Measurements from ENCODE around the gene FBXO44. TPM values are rescaled to one million over a fixed set of nuclear protein-coding genes. Genes with fewer than 3 reads are reported as not detected.

The FBXO44 gene
- total RNA-seq, 2 experiments from 2014 or later = 18.1 to 20.4 TPM

DNA sequence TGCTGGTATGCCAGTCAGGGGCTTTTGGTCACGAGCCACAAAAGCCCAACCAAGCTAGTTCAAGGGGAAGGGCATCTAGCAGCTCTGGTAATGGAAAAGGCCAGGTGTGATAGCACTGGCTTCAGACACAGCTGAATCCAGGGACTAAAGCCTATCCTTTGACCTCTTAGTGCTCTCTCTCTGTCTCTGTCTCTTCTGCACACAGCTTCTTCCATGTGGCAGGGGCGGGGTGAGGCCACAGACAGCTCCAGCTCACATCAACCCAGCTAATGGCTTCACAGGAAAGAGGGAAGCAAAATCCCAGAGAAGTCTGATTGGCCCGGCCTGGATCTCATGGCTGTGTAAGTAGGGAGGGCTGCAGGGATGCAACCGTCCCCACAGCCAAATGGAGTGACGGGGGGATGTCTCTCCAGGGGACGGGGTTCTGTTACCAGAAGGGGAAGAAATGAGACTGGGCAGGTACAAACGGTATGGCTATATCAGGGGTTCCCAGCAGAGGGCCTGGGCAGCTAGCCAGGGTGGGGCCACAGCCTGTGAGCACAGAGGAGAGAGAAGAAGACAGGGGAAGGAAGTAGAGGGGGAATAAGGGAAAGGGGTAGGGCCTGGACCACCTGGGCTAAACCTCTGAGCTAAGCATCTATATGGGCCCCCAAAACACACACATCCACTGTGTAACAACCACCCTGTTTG, 42.9 kb upstream of the FBXO44 start:
- intact Hi-C loops (cut with micrococcal nuclease) = no loop called here
- DNase-seq (no peak), ATAC-seq (no peak)
- H3K36me3 Mint-ChIP-seq (ENCODE audit: low read depth) = no peaks in the 10 kb centered on the region
- H3K27ac Mint-ChIP-seq = no peak overlapping the region
- TF ChIP-seq, protein P1, sequence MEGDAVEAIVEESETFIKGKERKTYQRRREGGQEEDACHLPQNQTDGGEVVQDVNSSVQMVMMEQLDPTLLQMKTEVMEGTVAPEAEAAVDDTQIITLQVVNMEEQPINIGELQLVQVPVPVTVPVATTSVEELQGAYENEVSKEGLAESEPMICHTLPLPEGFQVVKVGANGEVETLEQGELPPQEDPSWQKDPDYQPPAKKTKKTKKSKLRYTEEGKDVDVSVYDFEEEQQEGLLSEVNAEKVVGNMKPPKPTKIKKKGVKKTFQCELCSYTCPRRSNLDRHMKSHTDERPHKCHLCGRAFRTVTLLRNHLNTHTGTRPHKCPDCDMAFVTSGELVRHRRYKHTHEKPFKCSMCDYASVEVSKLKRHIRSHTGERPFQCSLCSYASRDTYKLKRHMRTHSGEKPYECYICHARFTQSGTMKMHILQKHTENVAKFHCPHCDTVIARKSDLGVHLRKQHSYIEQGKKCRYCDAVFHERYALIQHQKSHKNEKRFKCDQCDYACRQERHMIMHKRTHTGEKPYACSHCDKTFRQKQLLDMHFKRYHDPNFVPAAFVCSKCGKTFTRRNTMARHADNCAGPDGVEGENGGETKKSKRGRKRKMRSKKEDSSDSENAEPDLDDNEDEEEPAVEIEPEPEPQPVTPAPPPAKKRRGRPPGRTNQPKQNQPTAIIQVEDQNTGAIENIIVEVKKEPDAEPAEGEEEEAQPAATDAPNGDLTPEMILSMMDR (IDR thresholded peaks at IDR 0.05) = no peak
- H3K27me3 Mint-ChIP-seq = no peaks in the 10 kb centered on the region
- CTCF ChIA-PET = interaction anchor here (1.5 kb wide), 1 partner anchor 40 kb away, joined by 5 read pairs; no protein-coding TSS in a partner anchor
- POLR2A ChIA-PET = no interaction called here
- H3K4me3 Mint-ChIP-seq = no peak overlapping the region
- no peaks in the 10 kb centered on the region for H3K9me3 Mint-ChIP-seq
- H3K4me1 Mint-ChIP-seq (ENCODE audit: low read depth) = no peaks in the 10 kb centered on the region

DNA sequence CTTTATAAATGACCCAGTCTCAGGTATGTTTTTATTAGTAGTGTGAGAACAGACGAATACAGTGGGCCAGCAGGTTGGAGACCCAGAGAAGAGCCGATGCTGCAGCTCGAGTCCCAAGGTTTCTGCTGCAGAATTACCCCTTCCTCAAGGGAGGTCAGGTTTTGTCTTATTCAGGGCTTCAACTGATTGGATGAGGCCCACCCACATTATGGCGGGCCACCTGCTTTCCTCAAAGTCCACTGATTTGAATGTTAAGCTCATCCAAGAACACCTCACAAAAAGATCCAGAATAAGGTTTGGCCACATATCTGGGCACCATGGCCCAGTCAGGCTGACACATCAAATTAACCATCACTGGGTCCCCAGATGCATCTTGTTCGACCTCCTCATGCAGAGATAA, 41.3 kb upstream of the FBXO44 start:
- ATAC-seq = no peak
- intact Hi-C loops (cut with micrococcal nuclease) = no loop called here
- Mint-ChIP-seq H3K9me3 (no peaks in the 10 kb centered on the region), H3K4me1 (ENCODE audit: low read depth) (no peaks in the 10 kb centered on the region), H3K27ac (no peak overlapping the region), H3K36me3 (ENCODE audit: low read depth) (no peaks in the 10 kb centered on the region), H3K27me3 (peaks cover 4% of the 10 kb centered on the region), H3K4me3 (no peak overlapping the region)
- TF ChIP-seq, protein P1 (IDR thresholded peaks at IDR 0.05) = no peak
- CTCF ChIA-PET = no interaction called here
- POLR2A ChIA-PET = no interaction called here
- no peak for DNase-seq

DNA sequence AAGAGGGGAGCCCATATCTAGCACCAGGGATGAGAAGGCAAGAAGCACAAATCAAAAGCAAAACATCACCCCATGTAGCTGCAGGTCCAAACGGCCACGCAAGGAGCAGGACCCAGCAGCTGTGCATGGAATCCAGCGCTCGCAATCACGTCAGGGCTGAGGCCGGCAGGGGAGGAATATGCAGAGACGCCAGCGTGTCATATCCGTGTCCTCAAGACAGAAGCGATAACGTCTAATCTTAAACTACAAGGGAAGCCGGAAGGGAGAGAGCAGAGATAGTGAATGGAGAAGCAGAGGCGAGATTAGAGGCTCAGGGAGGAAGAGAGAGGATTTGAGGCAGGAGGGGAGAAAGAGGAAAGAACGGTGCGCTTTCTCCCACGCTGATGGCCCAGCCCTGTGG, 39.6 kb upstream of the FBXO44 start:
- H3K4me3 Mint-ChIP-seq = no peak overlapping the region
- CTCF ChIA-PET = no interaction called here
- no peaks in the 10 kb centered on the region for H3K9me3 Mint-ChIP-seq
- no peak overlapping the region for H3K27ac Mint-ChIP-seq
- no peak for DNase-seq
- H3K4me1 Mint-ChIP-seq (ENCODE audit: low read depth) = no peaks in the 10 kb centered on the region
- H3K36me3 Mint-ChIP-seq (ENCODE audit: low read depth) = no peaks in the 10 kb centered on the region
- POLR2A ChIA-PET = no interaction called here
- intact Hi-C loops (cut with micrococcal nuclease) = no loop called here
- TF ChIP-seq, protein P1 (IDR thresholded peaks at IDR 0.05) = no peak
- H3K27me3 Mint-ChIP-seq = peaks cover 4% of the 10 kb centered on the region
- ATAC-seq = no peak

DNA sequence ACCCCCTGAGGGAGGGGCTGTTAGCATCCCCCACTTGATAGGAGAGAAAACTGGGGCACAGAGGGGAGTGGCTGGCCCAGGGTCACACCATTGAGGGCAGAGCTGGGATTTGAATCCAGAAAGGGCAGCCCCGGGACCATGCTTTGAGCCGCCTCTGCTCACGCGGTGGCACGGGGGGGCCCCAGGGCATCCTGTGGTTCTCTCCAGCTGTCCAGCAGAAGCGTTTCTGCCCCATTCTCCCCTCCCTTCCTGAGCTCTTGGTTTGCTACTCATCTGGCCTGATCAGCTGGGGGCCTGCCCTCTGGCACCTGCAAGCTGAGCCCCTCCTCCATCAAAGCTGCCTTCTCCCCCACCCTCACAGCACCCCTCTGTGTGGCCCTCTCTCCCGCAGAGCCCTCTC, 37.9 kb upstream of the FBXO44 start:
- ATAC-seq (no peak), DNase-seq (no peak)
- intact Hi-C loops (cut with micrococcal nuclease) = no loop called here
- Mint-ChIP-seq H3K4me1 (ENCODE audit: low read depth) (no peaks in the 10 kb centered on the region), H3K27ac (no peak overlapping the region), H3K9me3 (no peaks in the 10 kb centered on the region), H3K36me3 (ENCODE audit: low read depth) (no peaks in the 10 kb centered on the region), H3K4me3 (no peak overlapping the region), H3K27me3 (peaks cover 4% of the 10 kb centered on the region)
- POLR2A ChIA-PET = interaction anchor here (0.6 kb wide), 1 partner anchor 1971 kb away, joined by 3 read pairs; no protein-coding TSS in a partner anchor
- CTCF ChIA-PET = no interaction called here
- TF ChIP-seq, protein P1 (IDR thresholded peaks at IDR 0.05) = no peak

DNA sequence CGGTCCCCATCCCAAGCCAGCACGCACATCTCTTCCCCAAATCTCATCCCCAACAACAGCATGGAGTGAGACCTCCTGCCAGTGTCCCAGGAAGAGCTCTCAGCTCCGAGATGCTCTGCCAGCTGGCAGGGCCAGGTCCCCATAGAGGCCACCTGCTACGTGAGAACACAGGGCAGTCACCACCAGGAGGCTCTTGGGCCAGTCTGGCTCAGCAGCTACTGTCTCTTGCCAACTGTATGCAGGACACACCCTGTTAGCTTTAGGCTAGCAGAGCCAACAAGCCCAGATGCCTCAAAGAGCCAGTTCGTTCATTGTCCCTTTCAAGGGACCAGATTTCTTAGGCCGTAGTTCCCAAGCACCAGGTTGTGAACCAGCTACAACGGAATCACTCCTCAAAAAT, 37.4 kb upstream of the FBXO44 start:
- no peaks in the 10 kb centered on the region for H3K36me3 Mint-ChIP-seq (ENCODE audit: low read depth)
- H3K27me3 Mint-ChIP-seq = peaks cover 4% of the 10 kb centered on the region
- no peaks in the 10 kb centered on the region for H3K4me1 Mint-ChIP-seq (ENCODE audit: low read depth)
- no peaks in the 10 kb centered on the region for H3K9me3 Mint-ChIP-seq
- CTCF ChIA-PET = no interaction called here
- H3K4me3 Mint-ChIP-seq = no peak overlapping the region
- no peak for ATAC-seq
- H3K27ac Mint-ChIP-seq = no peak overlapping the region
- POLR2A ChIA-PET = no interaction called here
- intact Hi-C loops (cut with micrococcal nuclease) = no loop called here
- no peak for DNase-seq
- TF ChIP-seq, protein P1 (IDR thresholded peaks at IDR 0.05) = no peak
